Measurements from ENCODE around the gene DCAKD.

DCAKD gene

DNA sequence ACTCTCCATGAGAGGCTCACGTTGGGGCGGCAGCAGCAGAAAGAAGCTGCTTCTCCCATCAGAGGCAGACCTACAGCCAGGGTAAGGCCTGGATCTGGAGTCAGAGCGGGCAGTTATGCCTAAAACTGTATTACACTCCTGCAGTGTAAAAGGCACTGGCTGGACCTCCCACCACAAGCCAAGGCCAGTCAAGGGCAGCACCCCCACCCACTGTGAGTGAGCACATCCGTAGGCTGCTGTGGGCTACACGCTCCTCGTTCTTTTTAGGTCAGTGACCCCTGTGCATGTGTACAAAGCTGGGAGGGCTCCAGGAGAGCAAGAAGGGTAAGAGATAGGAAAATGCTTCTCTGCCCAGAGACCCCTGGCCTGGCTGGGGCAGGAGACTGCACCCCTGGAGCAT lies 20.7 kb downstream of the DCAKD start:
- DNase-seq (ENCODE audit: low read depth): no peak

DNA sequence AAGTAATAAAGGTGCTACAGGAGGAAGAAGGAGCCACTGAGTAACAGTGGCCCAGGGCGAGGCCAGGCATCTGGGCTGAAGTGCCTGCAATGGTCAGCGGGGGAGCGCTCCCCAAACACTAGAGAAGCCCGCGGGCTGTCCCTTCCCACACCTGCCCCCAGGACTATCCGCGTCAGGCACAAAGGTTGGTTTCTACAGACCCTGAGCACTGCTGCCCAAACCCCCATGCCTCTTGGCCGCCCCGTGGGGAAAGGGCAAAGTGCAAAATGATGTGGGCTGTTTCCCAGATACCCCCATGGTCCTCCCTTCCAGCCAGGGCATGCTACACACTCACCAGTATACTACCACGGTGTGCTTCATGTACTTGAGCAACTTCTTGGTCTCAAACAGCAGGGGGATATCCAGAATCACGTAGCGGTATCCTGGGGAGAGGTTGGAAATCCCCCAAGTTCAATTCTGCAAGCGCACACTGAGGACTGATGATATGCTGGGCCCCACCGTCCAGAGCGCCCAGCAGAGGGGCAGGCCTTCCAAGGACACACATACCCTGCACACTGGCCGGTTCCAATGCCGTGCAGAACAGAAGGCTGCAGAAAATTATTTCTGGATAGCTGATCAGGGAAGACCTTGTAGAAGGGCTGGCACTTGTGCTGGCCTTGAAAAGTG lies 21.5 kb downstream of the DCAKD start:
- no peak for DNase-seq (ENCODE audit: low read depth)

DNA sequence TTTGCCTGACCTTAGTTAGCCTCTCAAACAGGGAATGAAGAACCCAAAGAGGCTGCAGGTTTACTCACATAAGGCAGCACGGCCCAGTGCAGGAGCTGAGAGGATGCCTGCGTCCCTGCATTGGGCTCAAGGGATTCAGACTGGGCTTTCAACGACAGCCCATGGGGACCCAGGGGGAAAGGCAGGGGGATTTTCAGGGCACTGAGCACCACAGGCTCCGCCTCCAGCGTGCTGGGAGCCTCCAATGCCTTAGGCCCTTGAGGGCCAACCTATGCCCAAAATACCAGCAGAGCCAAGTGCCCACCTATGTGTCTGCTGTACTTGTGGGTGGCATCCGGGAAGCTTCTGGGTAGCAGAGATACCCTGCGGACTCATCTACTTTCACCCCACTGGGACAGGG lies 22.3 kb downstream of the DCAKD start:
- no peak for DNase-seq (ENCODE audit: low read depth)

DNA sequence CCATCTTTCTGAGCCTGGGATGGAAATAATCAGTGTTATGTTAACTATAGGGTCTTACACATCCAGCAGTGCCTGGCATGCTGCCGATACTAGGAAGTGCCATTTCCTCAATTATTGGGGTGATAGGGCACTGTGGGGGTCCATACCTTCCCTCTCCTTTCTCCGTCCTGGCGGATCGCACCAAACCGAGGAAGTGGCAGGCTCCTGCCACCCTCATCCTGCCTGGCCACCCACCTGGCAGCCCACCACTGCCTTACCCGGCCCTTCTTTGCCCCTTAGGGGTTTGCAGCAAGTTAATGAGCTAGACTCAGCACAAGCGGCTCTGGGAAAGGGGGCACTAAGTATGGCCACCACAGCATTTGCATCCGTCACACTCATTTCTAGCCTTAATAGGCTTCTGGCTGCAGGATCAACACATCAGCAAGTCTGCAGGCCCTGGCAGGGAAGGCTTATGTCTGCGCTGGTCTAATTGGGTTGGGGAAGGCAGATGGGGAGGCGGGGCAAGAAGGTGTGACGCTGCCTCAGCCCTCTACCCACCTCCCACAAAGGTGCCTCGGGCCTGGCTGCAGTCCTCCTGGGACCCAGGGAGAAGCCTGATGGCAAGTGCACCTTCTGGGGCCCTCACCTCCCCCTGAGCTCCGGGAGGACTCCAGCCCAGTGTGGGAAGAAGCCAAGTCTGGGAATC lies 28.6 kb downstream of the DCAKD start:
- DNase-seq (ENCODE audit: low read depth): no peak

DNA sequence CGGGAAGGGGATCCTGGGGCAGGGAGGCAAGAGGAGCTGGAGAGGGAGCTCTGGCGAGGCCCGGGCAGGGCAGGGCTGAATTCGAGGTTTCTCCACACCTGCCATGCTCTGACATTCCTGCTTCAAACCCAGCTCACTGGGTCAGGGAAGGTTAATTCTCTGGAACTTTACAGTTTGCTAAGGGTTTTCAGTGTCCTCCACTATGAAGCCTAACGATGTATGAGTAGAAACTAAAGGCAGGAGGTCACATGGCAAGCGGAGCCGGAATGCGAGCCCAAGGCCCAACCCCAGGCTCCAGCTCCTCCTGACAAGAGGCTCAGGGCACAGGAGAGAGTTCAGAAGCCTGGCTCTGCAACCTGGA lies 29.2 kb downstream of the DCAKD start:
- no peak for DNase-seq (ENCODE audit: low read depth)

DNA sequence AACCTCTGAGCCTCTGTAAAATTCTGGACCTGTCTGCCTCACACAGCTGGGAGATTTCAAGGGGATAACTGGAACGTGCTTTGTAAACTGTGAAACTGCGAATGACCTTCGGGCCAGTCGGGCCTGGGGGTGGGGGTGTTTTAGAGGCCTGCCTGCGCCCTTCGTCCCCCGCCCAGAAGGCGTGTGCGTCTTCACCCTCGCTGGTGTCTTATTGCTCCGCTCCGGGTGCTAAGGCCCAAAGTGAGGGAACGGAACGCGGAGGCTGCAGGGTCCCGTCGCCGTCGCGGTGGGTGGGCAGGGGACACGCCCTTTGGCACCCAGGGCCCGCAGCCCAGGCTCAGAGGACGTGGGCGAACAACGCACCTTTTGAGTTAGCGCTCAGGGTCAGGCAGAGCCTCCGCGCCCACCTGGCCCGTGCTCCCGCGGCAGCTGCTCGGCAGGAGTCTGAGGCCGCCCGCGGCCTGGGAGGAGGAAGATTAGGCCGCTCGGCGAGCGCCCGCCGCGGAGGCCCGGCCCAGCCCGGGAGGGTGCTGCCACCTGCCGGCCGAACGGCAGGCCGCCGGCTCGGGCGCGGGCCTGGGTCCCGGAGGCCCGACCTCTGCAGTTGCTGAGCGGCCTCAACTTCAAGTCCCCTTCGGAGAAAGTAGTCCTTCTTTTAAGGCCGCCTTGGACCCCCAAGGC lies 29.7 kb downstream of the DCAKD start:
- DNase-seq (ENCODE audit: low read depth): peak; percentile 37

DNA sequence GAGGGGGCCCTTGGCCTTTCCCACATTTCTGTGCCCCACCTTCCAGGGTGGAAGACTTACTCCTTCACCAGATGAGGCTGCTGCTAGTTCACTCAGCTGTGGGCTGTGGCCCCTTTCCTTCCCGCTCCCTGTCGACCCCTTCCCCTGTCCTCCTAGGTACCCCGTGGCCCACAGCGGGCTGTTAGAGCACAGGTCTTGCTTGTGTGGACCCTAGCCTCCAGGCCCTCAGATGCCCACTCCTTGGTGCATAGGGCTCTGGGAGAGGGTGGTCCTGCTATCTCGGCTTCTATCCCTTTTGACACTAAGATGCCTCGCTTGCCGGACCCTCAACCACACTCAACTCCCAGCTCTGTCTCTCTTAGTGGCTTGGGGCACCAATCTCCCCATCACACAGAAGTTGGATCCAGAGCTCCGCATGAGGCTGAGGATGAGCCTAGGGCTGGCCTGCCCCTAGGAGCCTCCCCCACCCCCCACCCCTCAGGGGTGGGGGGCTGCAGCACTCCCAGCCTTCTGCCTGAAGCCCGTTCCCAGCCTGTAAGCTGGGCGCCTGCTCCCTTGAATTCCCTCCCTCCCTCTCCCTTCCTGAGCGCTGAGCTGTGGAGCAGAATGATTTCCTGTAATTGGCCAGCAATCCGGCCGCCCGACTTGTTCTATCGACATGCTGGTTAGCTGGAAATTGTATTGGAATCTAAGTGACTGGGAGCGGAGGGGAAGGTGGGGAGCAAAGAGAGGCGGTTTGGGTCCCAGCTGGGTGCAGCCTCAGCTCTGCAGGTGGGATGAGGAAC lies 30.9 kb downstream of the DCAKD start:
- no peak for DNase-seq (ENCODE audit: low read depth)

DNA sequence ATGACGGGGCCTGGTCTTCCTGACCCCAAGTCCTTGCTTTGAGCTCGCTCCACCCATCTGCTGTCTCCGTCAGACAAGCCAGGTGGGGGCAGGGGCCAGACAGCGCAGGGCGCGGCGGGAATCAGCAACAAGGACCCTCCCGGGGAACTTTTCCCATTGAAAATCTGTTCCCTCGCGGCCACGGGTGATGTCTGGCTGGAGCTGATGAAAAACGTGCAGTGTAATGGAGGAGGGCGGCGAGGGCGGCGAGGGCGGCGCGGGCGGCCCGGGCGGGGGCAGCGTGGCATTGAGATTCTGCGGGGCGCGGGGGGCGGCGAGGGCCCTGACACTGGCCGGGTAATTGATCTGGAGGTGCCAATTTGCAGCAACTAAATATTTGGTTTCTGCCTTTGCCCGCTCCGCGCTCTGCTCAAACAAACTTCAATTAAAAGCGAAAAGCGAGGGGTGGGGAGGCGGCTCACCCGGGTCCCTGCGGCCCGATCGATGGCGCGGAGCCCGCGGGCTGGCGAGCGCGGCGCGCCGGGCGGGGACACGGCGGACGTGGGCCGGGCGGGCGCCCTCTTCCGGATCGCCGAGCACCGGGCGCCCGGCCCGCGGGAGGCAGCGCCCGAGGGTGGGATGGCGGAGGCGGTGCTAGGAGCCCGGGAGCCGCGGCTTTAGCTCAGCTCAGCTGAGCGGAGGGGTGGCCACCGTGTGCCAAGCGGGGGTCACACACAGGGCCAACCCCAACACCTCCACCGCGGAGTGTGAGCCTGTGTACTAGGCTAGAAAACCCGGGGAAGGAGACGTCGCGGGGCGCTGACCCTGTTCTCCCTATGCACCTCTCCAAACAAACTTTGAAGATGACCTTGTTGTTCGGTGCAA lies 32.4 kb downstream of the DCAKD start:
- DNase-seq (ENCODE audit: low read depth): no peak

DNA sequence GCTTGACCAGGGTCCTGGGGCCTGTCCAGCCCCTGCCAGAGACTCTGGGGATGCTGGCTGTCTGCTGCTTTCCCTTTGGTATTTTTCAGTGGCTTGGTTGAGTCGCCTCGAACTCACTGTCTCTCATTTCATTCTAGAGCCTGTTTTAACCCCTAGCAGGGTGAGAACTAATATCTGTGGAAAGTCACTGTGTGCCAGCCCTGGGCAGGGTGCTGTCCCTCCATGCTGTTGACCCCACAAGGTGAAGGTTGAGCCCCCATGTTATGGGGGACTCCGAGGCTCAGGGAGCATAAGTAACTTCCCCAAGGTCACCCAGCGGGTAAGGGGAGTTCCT lies 33.0 kb downstream of the DCAKD start:
- no peak for DNase-seq (ENCODE audit: low read depth)

DNA sequence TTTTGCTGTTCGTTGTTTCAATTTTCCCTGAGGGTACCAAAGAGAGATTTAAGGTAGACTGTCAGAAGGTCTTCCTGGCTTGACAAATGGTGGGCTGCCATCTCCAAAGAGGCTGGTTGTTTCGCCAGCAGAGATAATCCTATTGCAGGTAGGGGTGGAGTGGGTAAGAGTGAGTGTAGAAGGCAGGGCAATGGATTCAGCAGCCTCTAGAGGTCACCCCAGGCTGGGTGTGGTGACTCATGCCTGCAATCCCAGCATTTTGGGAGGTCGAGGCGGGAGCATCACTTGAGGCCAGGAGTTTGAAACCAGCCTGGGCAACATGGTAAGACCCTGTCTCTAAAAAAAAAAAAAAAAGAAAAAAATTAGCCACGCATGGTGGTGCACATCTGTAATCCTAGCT lies 34.6 kb downstream of the DCAKD start:
- DNase-seq (ENCODE audit: low read depth): no peak

DNA sequence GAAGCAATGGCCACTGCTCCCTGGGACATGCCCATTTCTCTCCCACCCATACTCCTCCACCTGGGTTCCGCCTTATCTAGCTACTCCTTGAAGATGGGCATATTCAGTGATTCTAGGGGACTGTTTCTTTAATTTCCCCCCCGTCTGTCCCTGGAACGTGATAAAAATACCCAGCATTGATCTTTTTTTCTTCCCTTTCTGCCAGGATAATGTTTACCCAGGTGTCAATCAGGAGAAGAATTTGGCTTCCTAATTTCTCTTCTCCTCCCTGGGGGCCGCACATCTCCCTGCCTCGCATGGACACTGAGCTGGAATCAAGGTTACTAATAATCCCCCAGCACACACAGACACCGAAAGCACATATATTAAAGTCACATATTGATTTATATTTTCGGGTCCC lies 35.2 kb downstream of the DCAKD start:
- no peak for DNase-seq (ENCODE audit: low read depth)

DNA sequence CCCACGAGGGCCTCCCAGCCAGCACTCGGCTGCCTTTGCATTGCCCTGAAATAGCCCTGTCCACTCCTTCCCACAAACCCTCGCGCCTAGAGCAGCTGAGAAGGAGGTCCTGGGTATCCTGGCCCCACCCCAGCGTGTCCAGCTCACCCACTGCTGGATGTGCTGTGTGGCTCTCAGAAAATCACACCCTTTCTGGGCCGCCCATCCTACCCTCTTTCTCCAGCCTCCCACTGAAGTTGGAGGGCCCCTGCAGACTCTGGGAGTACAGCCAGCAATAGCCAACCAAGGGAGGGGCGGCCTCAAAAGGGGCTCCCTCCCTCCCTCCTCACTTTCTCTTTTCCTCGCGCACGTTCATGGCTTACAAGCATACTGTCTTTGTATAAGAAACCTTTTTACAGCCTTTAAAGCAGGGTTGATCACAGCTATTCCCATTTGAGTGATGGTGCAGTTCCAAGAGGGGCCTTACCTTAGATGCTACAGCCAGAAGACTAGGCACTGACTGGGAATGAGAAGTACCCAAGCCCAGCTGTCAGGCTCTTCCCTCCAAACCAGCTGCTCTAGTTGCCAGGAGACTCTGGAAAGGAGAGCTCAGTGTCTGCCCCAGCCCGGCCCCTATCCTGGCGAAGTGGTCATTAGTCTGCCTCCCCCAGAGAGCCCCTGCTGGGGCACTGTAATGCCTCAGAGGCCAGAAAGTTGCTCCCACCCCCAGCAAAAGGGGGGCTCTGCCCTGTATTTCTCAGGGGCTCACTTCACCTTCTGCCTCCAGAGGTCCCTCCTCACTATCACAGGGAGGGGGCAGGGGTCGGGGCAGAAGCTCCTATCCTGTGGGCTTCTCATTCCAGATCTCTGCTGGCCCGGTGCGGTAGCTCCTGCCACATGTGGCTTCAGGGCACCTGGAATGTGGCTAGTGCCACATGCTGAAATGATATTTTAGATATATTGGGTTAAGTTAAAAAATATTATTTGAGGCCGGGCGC lies 38.1 kb downstream of the DCAKD start:
- no peak for DNase-seq (ENCODE audit: low read depth)

DNA sequence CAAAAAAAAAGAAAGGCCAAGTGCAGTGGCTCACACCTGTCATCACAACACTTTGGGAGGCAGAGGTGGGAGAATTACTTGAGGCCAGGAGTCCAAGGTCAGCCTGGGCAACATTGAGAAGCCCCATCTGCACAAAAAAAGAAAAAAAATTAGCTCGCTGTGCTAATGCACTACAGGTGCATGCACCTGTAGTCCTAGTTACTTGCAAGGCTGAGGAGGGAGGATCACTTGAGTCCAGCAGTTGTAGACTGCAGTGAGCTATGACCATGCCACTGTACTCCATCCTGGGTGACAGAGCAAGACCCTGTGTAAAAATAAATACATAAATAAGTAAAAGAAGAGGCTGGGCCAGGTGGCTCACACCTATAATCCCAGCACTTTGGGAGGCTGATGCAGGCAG lies 39.7 kb downstream of the DCAKD start:
- DNase-seq (ENCODE audit: low read depth): no peak

DNA sequence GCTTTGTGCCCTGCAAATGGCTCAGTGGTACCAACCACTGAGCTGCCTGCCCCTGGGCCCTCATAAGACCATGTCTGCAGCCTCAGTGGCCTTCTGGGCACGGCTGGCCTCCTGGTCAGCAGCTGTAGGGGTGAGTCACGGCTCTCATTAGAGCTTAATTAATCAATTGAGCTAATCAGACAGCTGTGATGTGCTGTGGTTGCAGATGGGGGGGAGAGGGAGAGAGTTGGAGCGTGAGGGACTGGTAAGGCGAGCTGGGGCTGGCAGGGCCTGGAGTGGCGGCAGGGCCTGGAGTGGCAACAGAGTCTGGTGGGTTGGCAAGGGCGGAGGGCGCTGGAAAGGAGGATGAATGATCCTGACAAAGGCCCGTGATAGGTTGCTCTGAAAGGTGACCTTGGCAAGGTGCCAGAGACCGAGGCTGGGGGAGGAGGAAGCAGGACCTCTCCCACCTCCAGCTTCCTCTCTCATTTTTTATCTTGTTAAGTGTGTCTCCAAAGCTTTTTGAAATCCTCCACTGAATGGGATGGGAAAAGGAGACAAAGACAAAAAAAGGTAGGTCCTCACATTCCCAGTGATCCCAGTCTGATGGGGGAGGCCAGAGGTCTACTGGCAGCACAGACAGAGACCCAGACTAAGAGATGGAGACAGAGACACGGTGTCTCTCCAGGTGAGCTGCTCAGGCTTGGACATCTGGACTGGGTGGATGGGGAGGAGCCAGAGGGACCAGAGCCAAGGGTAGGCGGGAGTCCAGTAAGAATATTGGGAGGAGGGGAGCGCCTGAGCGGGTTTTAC lies 41.6 kb downstream of the DCAKD start:
- DNase-seq (ENCODE audit: low read depth): no peak

DNA sequence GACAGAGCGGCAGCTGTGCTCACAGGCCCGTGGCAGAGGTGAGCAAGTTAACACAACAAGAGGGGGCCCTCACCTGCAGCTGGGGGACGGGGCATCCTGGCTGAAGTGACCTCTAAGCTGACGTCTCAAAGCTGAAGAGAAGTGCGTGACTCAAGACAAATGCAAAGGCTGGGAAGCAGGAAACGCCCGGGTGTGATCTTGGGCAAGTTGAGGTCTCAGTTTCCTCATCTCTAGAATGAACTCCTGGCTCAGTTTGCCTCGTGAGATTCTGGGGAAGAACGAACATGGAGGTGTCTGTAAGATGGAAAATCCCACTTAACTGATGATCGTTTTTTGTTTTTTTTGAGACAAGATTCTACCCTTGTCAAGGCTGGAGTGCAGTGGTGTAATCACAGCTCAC lies 43.2 kb downstream of the DCAKD start:
- no peak for DNase-seq (ENCODE audit: low read depth)

DNA sequence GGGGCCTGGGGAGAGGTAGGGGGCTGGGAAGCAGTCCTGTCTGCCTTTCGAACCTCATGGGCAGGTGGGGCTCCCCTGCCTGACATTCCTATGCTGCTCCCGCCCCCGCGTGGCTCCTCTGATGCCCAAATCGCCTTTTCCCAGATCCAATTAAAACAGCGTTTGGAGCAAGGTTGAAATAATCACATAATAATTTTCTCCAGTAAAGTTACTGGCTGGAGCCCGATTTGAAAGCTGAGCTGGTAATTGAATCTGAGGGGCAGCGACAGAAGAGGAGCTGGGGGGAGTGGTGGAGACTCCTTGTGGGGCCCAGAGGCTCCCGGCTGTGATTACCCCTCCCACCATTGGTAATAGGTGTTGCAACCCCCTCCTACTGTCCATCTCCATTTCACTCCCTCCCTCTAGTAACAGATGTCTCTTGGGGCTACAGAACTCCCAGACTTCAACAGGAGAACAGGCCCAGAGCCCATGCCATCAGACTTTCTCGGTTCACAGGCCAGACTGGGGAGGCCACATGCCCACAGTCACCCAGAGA lies 44.4 kb downstream of the DCAKD start:
- no peak for DNase-seq (ENCODE audit: low read depth)

DNA sequence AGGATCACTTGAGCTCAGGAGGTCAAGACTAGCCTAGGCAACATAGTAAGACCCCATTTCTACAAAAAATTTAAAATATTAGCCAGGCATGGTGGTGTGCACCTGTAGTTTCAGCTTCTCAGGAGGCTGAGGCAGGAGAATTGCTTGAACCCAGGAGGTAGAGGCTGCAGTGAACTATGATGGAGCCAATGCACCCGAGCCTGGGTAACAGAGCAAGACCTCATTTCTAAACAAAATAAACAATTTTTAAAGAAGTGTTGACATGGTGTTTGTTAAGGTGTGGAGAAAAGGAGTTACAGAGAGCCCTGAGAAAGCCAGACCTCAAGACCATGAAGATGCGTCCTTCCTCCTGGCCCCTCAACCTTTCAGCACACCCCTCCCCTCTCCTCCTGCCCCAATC lies 45.7 kb downstream of the DCAKD start:
- DNase-seq (ENCODE audit: low read depth): no peak

DNA sequence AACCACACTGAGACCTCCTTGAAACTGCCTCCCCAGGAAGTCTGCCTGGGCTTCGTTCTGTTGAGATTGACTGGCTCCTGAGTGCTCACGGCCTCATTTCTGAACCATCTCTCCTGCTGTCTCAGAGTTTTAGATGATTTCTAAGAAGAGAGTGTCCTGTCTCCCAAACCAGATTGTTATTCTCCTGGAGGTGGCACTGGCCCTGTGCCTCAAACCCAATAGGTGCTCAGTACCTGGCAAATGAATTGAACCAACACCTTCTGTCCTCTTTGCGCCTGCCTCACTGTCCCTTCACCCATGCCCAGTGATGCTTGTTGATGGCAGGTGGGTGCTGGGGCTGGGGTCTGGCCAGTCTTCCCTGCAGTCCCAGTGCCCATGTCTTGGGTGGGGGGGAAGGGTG lies 47.0 kb downstream of the DCAKD start:
- DNase-seq (ENCODE audit: low read depth): no peak

DNA sequence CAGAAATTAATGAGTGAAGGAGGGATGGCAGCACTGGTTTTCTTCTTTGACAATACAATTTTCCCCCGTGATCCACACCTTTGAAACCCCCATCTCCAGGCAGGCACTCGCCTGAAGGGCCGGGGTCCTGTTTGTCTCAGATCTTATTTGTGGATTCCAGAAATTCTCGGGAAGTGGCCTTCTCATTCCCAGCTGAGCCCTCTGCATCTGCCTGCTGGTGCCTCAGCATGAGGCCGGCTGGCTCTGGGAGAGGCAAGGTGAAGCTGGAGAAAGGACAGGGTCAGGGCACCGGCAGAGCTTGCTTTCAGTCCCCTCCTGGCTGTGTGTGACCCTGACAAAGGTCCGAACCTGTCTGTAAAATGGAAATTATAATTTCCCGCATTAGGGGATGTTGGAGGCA lies 47.6 kb downstream of the DCAKD start:
- no peak for DNase-seq (ENCODE audit: low read depth)

DNA sequence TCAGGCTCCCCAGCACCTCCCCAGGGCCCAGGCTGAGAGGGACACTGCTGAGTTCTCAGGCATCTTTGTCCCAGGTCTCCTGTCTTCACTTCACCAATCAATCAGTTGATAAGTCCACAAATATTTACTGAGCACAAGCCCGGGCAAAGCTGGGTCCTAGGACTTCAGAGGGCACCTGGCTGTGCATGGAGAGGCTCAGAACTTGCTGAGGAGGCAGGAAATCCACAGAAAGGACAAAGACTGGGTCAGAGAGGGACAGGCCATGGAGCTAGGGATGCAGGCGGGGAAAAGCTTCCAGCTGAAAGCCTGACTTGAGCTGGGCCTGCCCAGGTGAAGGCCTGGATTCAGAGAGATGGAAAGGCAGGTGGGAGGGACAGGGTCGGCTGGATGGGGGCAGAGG lies 50.1 kb downstream of the DCAKD start:
- DNase-seq (ENCODE audit: low read depth): no peak
